OCI-LY3 (cell line): ENCODE results near the gene CREB3L1.

Source experiments
- H2AFZ ChIP-seq: fragments of 200-600, 300-600 bp; shearing (Covaris generic); 2 replicates; pipeline ENCODE4 v1.6.0; 2014; ENCODE audit warnings: antibody characterized with exemption, low read depth, low read length
- H3K27ac ChIP-seq: fragments of 200-600, 300-600 bp; sonication (generic); 2 replicates; pipeline ENCODE4 v1.5.1; 2014; ENCODE audit warnings: mild to moderate bottlenecking, low read length, moderate library complexity, mixed read lengths
- H3K27me3 ChIP-seq: fragments of 200-600, 300-600 bp; sonication (generic); 2 replicates; pipeline ENCODE4 v1.6.1; 2014; ENCODE audit warnings: low read depth, low read length, mixed read lengths
- H3K36me3 ChIP-seq: fragments of 200-600, 300-600 bp; sonication (generic); replicated peaks from 2 replicates; pipeline ENCODE3; 2014; ENCODE audit warnings: low read depth, low read length, mixed read lengths
- H3K4me1 ChIP-seq: fragments of 300-600, 200-600 bp; sonication (generic); 2 replicates; pipeline ENCODE4 v1.6.1; 2014; ENCODE audit warnings: low read length, mixed read lengths
- H3K4me2 ChIP-seq: fragments of 200-600, 300-600 bp; sonication (generic); 2 replicates; pipeline ENCODE4 v1.6.1; 2014; ENCODE audit warnings: low read length, mixed read lengths
- H3K4me3 ChIP-seq: fragments of 300-600, 200-600 bp; sonication (generic); 2 replicates; pipeline ENCODE4 v1.5.1; 2014; ENCODE audit warnings: antibody characterized with exemption, mild to moderate bottlenecking, low read length, moderate library complexity
- H3K79me2 ChIP-seq: fragments of 300-600, 200-600 bp; shearing (Covaris generic); 2 replicates; pipeline ENCODE4 v1.6.1; 2014; ENCODE audit warnings: mild to moderate bottlenecking, low read length, mixed read lengths
- H3K9ac ChIP-seq: fragments of 300-600, 200-600 bp; shearing (Covaris generic); 2 replicates; pipeline ENCODE4 v1.6.0; 2014; ENCODE audit warnings: mild to moderate bottlenecking, low read length, moderate library complexity
- H3K9me3 ChIP-seq: fragments of 200-600, 300-600 bp; shearing (Covaris generic); 2 replicates; pipeline ENCODE4 v1.6.1; 2014; ENCODE audit warnings: low read length, mixed read lengths; ENCODE audit not compliant: insufficient read depth
- H4K20me1 ChIP-seq: fragments of 200-600, 300-600 bp; sonication (generic); 2 replicates; pipeline ENCODE4 v1.6.1; 2016; ENCODE audit warnings: low read length, mixed read lengths; ENCODE audit not compliant: insufficient read depth
- EZH2phosphoT487 ChIP-seq: fragments of 200-600 bp; shearing (Covaris generic); IDR thresholded peaks from 2 replicates; pipeline ENCODE4 v1.6.1; 2018; ENCODE audit warnings: antibody characterized with exemption, mixed run types, low read depth
- TF ChIP-seq, protein P1 (sequence below): fragments of 200-600, 300-600 bp; sonication (generic); IDR thresholded peaks from 2 replicates; pipeline ENCODE4 v1.5.1; 2014; ENCODE audit warnings: antibody characterized with exemption, low read length, low read depth

CREB3L1 gene

DNA sequence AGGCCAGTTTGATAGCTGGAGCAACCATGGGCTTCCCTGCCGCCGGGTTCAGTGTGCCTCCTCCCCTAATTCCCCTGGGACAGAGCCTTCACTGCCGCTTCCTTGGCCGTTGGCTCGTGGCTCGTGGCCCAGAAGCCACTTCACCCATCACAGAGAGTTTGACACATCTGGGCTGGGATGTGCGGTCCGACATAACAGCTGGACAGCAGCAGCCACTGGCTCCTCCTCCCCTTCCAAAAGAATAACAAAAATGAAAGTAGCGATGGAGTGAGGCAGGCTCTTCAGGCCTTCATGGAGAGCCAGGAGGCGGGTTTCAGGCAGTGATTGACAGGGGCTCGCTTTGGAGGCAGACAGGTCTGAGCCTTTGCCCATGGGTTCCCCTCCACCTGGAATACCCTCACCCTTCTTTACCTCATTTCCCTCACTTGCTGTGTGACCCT is 8.2 kb downstream of the CREB3L1 start:
- Histone ChIP-seq H3K27me3 (peaks cover 18% of the 10 kb centered on the region), H3K9ac (no peak overlapping the region), H3K79me2 (no peaks in the 10 kb centered on the region), H3K4me2 (no peak overlapping the region), H3K4me3 (no peak overlapping the region), H3K4me1 (peaks cover 29% of the 10 kb centered on the region), H3K27ac (no peak overlapping the region), H4K20me1 (no peaks in the 10 kb centered on the region), H3K36me3 (no peaks in the 10 kb centered on the region), H3K9me3 (no peaks in the 10 kb centered on the region), H2AFZ (no peak overlapping the region)
- TF ChIP-seq, protein P1, sequence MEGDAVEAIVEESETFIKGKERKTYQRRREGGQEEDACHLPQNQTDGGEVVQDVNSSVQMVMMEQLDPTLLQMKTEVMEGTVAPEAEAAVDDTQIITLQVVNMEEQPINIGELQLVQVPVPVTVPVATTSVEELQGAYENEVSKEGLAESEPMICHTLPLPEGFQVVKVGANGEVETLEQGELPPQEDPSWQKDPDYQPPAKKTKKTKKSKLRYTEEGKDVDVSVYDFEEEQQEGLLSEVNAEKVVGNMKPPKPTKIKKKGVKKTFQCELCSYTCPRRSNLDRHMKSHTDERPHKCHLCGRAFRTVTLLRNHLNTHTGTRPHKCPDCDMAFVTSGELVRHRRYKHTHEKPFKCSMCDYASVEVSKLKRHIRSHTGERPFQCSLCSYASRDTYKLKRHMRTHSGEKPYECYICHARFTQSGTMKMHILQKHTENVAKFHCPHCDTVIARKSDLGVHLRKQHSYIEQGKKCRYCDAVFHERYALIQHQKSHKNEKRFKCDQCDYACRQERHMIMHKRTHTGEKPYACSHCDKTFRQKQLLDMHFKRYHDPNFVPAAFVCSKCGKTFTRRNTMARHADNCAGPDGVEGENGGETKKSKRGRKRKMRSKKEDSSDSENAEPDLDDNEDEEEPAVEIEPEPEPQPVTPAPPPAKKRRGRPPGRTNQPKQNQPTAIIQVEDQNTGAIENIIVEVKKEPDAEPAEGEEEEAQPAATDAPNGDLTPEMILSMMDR, result no peak
- TF ChIP-seq EZH2phosphoT487, result no peak

DNA sequence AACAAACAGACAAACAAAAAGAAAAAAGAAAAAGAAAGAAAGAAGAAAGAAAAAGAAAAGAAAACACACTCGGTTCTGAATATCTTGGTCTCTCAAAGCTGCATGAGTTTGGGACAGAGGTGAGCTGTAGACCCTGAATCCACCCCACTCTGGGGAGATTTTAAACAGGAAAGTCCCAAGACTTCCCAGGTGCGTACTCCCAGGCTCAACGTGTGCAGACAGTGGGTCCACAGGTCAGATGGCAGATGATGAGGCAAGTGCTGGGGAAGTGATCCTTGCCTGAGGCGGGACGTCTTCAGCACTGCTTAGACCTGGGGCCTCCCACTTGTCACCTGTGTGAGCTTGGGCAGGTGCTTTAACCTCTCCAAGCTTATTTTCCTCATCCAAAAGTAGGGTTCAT is 9.3 kb downstream of the CREB3L1 start:
- TF ChIP-seq, protein P1, result no peak
- no peak for TF ChIP-seq EZH2phosphoT487
- peaks cover 13% of the 10 kb centered on the region; the same call in 1 of the 2 replicates for H3K27me3 ChIP-seq
- peaks cover 18% of the 10 kb centered on the region for H3K4me1 ChIP-seq
- H3K79me2 ChIP-seq, result no peaks in the 10 kb centered on the region
- no peak overlapping the region for H3K4me3 ChIP-seq
- no peak overlapping the region for H3K9ac ChIP-seq
- no peaks in the 10 kb centered on the region for H3K9me3 ChIP-seq
- no peak overlapping the region for H2AFZ ChIP-seq
- H3K27ac ChIP-seq, result no peak overlapping the region
- H3K4me2 ChIP-seq, result peak overlapping the region; percentile 56
- H3K36me3 ChIP-seq, result no peaks in the 10 kb centered on the region
- no peaks in the 10 kb centered on the region for H4K20me1 ChIP-seq

DNA sequence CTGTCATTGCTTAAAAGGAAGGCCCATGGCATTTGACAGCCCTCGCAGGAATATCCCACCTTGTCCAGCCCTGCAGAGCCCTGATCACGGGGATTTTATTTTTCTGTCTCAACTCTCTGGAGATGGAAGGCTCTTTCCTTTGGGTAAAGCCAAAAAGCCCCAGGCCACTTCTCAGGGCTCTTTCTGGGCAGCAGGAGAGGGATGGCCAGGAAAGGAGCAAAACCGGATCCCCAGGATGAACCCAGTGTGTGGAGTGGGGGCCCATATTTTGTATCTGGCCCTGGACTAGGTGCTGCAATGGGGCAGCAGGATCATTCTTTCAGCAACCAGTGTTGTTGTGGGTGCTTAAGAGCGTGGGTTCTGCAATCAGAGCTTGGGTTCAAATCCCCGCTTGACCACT is 11.0 kb downstream of the CREB3L1 start:
- no peaks in the 10 kb centered on the region for H3K79me2 ChIP-seq
- no peaks in the 10 kb centered on the region for H3K36me3 ChIP-seq
- peaks cover 15% of the 10 kb centered on the region for H3K4me1 ChIP-seq

DNA sequence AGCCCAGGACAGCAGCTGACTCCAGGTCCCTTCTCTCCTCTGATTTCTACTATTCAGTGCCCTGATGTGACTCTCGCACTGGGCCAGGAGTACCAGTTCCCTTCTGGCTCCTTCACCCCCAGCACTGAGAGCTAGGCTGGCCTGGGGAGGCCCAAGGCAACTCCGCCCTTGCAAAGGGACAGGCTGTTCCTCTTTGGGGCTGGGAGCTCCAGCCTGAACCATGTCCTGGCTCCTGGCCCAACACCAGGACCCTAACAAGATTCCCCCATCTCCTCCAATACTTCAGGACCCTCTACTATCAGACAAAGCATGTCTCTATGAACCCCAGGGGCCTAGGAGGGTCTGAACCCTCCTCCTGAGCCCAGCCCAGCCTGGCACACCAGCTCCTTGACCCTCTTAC is 12.5 kb downstream of the CREB3L1 start:
- no peak overlapping the region for H3K4me3 ChIP-seq
- H3K4me1 ChIP-seq, result peaks cover 15% of the 10 kb centered on the region
- no peaks in the 10 kb centered on the region for H3K36me3 ChIP-seq
- H3K27me3 ChIP-seq, result 0 out of 2 replicates have a peak, but pooled peaks cover 8% of the 10 kb centered on the region
- H3K27ac ChIP-seq, result no peak overlapping the region
- H3K4me2 ChIP-seq, result no peak overlapping the region
- TF ChIP-seq, protein P1, result no peak
- no peak for TF ChIP-seq EZH2phosphoT487
- H3K9me3 ChIP-seq, result no peaks in the 10 kb centered on the region
- no peaks in the 10 kb centered on the region for H4K20me1 ChIP-seq
- no peak overlapping the region for H2AFZ ChIP-seq
- H3K9ac ChIP-seq, result no peak overlapping the region
- H3K79me2 ChIP-seq, result no peaks in the 10 kb centered on the region

More for the DNA sequence above, 11.0 kb downstream of the CREB3L1 start:
- no peak overlapping the region for H3K4me2 ChIP-seq
- H3K27me3 ChIP-seq, result 0 out of 2 replicates have a peak, but pooled peaks cover 8% of the 10 kb centered on the region
- H4K20me1 ChIP-seq, result no peaks in the 10 kb centered on the region
- H3K9me3 ChIP-seq, result no peaks in the 10 kb centered on the region
- H3K27ac ChIP-seq, result no peak overlapping the region
- H2AFZ ChIP-seq, result no peak overlapping the region
- no peak overlapping the region for H3K9ac ChIP-seq
- no peak overlapping the region for H3K4me3 ChIP-seq
- no peak for TF ChIP-seq EZH2phosphoT487
